Dermis blood vessel endothelial cell (primary cell): ENCODE results near the gene CCPG1. TPM values are rescaled to one million over a fixed set of nuclear protein-coding genes. Genes with fewer than 3 reads are reported as not detected.
"Not testable (repeated sequence)": the region's sequence is repeated elsewhere in the genome, so short reads cannot be mapped to it uniquely, and the experiment has no call there.

Source experiments
- DNase-seq: peaks from one replicate; pipeline ENCODE4 v3.0.0; 2010
- total RNA-seq: library from RNA; depleted of rRNA; stranded (reverse); fragments of >200 nt; gene quantifications from 2 replicates; pipeline ENCODE4 v1.2.3, GENCODE V29; 2014

The CCPG1 gene
- 70.5 and 84.7 TPM in 2 replicates for total RNA-seq

DNA sequence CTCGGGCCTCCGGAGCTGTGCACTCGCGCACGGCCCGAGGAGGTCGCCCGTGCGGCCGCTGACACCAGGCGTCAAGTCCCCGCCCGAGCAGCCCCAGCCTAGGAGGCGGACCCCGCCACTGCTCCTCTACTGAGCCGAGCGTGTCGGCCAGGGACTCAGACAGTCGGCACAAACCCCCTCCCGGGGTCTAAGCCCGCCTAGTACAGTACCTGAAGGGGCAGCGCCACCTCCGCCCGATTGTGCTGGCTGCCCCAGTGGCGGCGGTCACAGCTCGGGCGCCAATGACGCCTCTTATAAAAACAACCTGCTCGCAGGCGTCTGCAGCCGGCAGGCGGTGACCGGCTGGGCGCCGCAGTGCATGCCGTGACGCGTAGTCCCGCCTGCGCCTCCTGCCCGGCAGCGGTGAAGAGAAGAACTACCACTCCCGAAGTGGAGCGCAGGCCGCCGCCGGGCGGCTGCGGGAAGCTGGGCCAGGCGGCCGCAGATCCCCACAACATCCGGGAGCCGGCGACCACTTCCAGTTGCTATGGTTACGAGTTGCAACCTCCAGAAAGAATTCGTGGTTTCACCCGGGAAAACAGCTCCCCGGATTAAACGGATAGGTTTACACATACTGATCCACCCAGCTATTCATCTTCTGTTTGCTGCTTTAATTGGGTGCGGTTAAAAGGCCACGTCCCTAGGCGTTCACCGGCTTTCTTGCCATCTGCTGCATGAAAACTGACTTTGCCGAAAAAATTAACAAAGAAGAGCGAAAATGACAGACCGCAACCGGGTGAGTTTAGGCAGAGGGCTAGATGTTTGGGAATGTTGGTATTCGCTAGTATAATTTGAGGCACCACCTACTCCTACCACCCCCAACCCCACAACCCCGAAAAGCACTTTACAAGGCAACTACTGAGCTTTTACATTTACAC lies at the start of gene CCPG1, which contains the start of gene PIERCE2:
Gene CCPG1 (minus strand): TSS at position 348 of the 917 bp plus-strand sequence. CDS start 18,935 bp downstream, outside the sequence.
Gene PIERCE2 (plus strand): TSS at position 484 of the 917 bp plus-strand sequence. CDS start 274 bp downstream, at position 758.
- peak; percentile 96 for DNase-seq

DNA sequence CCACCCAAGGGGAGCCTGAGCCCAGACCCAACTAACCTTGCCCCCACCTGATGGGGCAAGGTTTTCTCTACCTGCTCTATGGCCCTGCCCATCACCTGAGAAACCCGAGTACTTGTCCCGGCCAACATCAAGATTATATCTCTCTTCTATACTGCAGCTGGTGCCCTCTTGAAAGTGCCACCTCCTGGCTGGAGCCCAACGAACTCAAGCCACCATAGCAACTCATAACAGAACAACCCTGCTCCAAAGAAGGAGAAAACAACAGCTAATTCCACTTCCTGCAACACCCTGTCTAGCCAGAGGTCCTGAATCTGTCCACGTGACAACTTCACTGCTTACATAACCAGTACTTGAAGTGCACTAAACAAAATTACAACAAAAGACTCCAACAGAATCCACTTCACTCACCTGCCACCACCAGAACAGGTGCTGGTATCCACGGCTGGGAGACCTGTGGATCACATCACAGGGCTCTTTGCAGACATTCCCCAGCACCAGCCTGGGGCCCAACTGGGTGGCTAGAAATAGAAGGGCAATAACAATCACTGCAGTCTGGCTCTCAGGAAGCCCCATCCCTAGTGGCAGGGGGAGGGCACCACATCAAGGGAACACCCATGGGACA lies 49.4 kb upstream of the CCPG1 start:
- DNase-seq = no peak

DNA sequence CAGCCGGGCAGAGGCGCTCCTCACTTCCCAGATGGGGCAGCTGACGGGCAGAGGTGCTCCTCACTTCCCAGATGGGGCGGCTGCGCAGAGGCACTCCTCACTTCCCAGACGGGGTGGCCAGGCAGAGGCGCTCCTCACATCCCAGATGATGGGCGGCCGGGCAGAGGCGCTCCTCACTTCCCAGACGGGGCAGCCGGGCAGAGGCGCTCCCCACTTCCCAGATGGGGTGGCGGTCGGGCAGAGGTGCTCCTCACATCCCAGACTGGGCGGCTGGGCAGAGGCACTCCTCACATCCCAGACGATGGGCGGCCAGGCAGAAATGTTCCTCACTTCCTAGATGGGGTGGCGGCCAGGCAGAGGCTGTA lies 38.9 kb upstream of the CCPG1 start:
- DNase-seq = not testable (repeated sequence)

DNA sequence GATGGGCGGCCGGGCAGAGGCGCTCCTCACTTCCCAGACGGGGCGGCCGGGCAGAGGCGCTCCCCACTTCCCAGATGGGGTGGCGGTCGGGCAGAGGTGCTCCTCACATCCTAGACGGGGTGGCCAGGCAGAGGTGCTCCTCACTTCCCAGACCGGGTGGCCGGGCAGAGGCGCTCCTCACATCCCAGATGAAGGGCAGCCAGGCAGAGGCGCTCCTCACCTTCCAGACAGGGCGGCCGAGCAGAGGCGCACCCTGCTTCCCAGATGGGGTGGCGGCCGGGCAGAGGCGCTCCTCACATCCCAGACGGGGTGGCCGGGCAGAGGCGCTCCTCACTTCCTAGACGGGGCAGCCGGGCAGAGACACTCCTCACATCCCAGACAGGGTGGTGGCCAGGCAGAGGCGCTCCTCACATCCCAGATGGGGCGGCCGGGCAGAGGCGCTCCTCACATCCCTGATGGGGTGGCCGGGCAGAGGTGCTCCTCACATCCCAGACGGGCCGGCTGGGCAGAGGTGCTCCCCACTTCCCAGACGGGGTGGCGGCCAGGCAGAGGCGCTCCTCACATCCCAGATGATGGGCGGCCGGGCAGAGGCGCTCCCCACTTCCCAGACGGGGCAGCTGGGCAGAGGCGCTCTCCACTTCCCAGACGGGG lies 38.3 kb upstream of the CCPG1 start:
- not testable (repeated sequence) for DNase-seq

DNA sequence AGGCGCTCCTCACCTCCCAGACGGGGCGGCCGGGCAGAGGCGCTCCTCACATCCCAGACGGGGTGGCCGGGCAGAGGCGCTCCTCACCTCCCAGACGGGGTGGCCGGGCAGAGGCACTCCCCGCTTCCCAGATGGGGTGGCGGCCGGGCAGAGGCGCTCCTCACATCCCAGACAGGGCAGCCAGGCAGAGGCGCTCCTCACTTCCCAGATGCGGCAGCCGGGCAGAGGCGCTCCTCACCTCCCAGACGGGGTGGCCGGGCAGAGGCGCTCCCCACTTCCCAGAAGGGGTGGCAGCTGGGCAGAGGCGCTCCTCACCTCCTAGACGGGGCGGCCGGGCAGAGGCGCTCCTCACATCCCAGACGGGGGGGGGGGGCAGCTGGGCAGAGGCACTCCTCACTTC lies 37.8 kb upstream of the CCPG1 start:
- not testable (repeated sequence) for DNase-seq

GRCh38 chr15:55443141-55443540 lies 35.0 kb upstream of the CCPG1 start:
- not testable (repeated sequence) for DNase-seq

- peak; percentile 84 for DNase-seq
Measured at GRCh38 chr15:55434989-55435825, 27.0 kb upstream of the CCPG1 start.

DNA sequence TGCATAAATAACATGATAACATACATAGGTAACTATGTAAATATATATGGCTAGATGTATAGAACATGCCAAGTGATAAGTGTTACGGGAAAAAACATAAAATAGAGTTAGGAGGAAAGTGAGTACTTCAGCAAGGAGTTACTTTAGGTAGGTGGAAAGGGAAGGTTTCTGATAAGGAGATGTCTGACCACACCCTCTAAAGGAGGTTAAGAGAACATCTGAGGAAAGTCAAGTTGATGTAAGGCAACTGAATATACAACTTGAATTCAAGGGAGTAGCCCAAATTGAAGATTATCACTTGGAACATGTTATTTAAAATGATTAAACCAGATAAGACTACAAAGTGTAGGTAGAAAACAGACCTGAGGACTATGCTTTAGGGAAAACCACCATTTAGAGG lies 13.9 kb upstream of the CCPG1 start:
- no peak for DNase-seq

GRCh38 chr15:55420171-55420866 lies 12.2 kb upstream of the CCPG1 start:
- no peak for DNase-seq

DNA sequence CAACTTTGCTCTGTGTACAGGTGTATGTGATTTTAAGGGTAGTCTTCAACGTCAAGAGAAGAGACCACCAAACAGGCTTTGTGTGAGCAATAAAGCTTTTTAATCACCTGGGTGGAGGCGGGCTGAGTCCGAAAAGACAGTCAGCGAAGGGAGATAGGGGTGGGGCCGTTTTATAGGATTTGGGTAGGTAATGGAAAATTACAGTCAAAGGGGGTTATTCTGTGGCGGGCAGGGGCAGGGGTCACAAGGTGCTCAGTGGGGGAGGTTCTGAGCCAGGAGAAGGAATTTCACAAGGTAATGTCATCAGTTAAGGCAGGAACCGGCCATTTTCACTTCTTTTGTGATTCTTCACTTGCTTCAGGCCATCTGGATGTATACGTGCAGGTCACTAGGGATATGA lies 9.5 kb upstream of the CCPG1 start:
- DNase-seq = not testable (repeated sequence)

DNA sequence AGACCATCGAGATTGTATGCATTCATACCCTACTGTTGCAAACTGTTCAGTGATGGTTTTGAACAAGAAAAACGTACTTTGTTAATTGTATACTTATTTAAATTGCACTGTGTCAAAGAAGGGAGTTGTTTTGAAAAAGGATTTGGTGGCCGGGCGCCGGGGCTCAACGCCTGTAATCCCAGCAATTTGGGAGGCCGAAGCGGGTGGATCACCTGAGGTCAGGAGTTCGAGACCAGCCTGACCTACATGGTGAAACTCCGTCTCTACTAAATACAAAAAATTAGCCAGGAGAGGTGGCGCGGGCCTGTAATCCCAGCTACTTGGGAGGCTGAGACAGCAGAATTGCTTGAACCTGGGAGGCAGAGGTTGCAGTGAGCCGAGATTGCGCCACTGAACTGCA lies 817 bp upstream of the CCPG1 start:
- not testable (repeated sequence) for DNase-seq

GRCh38 chr15:55407498-55408011 lies 604 bp downstream of the CCPG1 start:
- no peak for DNase-seq

DNA sequence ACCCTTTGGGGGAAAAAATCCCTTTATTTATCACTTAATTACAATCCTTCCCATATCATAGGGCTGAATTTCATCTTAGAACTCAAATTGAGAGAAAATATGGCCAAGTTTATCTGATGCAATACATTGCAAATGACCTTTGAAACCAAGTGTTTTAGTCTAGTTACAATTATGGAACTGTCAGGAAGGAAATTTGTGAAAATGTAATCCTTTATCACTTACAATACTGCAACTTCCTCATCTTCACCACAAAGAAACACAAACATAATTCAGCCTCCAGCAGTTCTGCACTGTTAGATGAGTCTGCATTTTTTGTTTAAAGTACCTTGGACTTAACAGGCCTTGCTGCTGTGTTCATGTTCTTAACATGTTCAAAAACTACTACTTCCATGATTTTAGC lies 4.6 kb downstream of the CCPG1 start:
- peak; percentile 39 for DNase-seq

- DNase-seq = peak; percentile 10
Measured at GRCh38 chr15:55402707-55403106, 5.5 kb downstream of the CCPG1 start.

DNA sequence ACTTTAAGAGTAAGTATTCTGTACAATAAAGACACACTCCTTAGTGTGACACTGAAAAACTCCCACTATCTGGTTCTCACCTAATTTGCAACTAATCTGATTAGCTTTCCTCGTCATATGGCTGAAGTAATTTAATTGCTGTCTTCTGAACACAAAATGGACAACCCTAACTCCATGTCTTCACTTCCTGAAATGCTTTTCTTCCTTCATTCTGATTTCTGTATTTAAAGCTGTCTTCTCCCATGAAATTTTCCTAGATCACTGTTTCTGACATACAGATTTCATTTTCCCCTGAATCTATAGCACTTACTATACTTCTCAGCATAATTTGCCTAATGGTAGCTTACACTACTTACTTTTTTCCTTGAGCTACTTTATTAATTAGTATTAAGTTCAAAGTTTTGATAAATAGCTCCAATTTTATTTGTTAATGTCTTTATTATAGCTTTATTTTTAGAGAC lies 6.3 kb downstream of the CCPG1 start:
- DNase-seq = no peak

- not testable (repeated sequence) for DNase-seq
Measured at GRCh38 chr15:55400050-55400449, 8.1 kb downstream of the CCPG1 start.

GRCh38 chr15:55398243-55398642 lies 9.9 kb downstream of the CCPG1 start:
- DNase-seq = no peak

GRCh38 chr15:55394694-55395093 lies 13.5 kb downstream of the CCPG1 start:
- DNase-seq = no peak

GRCh38 chr15:55389264-55389607 lies 18.9 kb downstream of the CCPG1 start:
- peak; percentile 13 for DNase-seq

GRCh38 chr15:55387027-55387426 lies 21.1 kb downstream of the CCPG1 start:
- no peak for DNase-seq

- no peak for DNase-seq
Measured at GRCh38 chr15:55383687-55384086, 24.5 kb downstream of the CCPG1 start.
